Bladder microvascular endothelial cell (primary cell): ENCODE data around the gene ROBO2. TPM values are rescaled to one million over a fixed set of nuclear protein-coding genes. Genes with fewer than 3 reads are reported as not detected.

ENCODE experiments used
- total RNA-seq: library from RNA; depleted of rRNA; stranded (reverse); fragments of >200 nt; gene quantifications from 2 replicates; pipeline ENCODE4 v1.2.3, GENCODE V29; 2014

The ROBO2 gene
- total RNA-seq, result under 0.01 and 0.06 TPM in 2 replicates

GRCh38 chr3:77039606-77040171 lies at the start of gene ROBO2:
Gene ROBO2 (plus strand): TSS chr3:77040099. CDS start chr3:77040786, 687 bp downstream.

